Adrenal gland (tissue), 12 donors: Measurements from ENCODE around the gene SMAD7. TPM values are rescaled to one million over a fixed set of nuclear protein-coding genes. Genes with fewer than 3 reads are reported as not detected.

Experiments
- DNase-seq, 7 donors: peaks; one replicate each; pipeline ENCODE4 v3.0.0-alpha.2; 2019 to 2020
- H3K27ac ChIP-seq, 5 donors: fragments of 200-600 bp; sonication (generic) in 4 of 5; 1 replicate in 3 of 5; 2 replicates in 2 of 5; pipeline versions ENCODE4 v1.5.1 to v1.8.0; 2016 to 2020; ENCODE audit warnings: mild to moderate bottlenecking in 1 of 5
- H3K27me3 ChIP-seq: fragments of 200-600 bp; 2 replicates; pipeline ENCODE4 v1.8.0; 2021
- H3K36me3 ChIP-seq, 2 donors: fragments of 200-600 bp; replicated peaks in 1 of 2; 1 replicate in 1 of 2; 2 replicates in 1 of 2; pipeline versions ENCODE4 v1.5.1 to v1.8.0; 2018 to 2022
- H3K4me1 ChIP-seq, 2 donors: fragments of 200-600 bp; replicated peaks in 1 of 2; 1 replicate in 1 of 2; 2 replicates in 1 of 2; pipeline versions ENCODE4 v1.5.1 to v1.8.0; 2018 to 2021
- H3K4me3 ChIP-seq, 4 donors: fragments of 200-600 bp; sonication (generic) in 3 of 4; one replicate each; pipeline ENCODE4 v1.5.1; 2016 to 2018
- H3K9me3 ChIP-seq, 3 donors: fragments of 200-600 bp; sonication (generic) in 1 of 3; replicated peaks in 1 of 3; 1 replicate in 2 of 3; 2 replicates in 1 of 3; pipeline versions ENCODE4 v1.5.1 to v1.8.0; 2016 to 2021
- CTCF ChIP-seq, 6 experiments: fragments of 450-650 bp in 4 of 6; fragments of 200-600 bp in 2 of 6; sonication (generic) in 1 of 6; IDR thresholded peaks; 1 replicate in 5 of 6; 2 replicates in 1 of 6; pipeline versions ENCODE4 v1.5.1 to v1.8.0; 2016 to 2021; ENCODE audit warnings: antibody characterized with exemption in 6 of 6, mild to moderate bottlenecking in 2 of 6, moderate library complexity in 1 of 6
- POLR2A ChIP-seq, 2 donors: fragments of 450-650 bp; IDR thresholded peaks; one replicate each; pipeline ENCODE4 v1.6.1; 2017; ENCODE audit warnings: antibody characterized with exemption in 2 of 2, mild to moderate bottlenecking in 2 of 2, moderate library complexity in 1 of 2
- WGBS, 4 donors: extraction: QIAGEN DNeasy Blood & Tissue Kit in 2 of 4; methylation state at CpG; one replicate each; pipeline versions ENCODE4 v1.1.5 to v1.1.7; 2013 to 2017; 5-methylcytosine and 5-hydroxymethylcytosine counted together
- intact Hi-C, 2 donors: fragments of 100-400 bp; cut with DNase I; formaldehyde crosslinking; loops; one replicate each; pipeline versions ENCODE4 v1.14.1 to v1.15.0; 2022 to 2023
- polyA plus RNA-seq, 3 donors: library from polyadenylated mRNA; stranded (reverse); fragments of 200-250 nt in 2 of 3; fragments of 350-450 nt in 1 of 3; fragmentation: Illumina TruSeq in 1 of 3; extraction: RNeasy Lipid Tissue Mini Kit (QIAGEN cat#74804) in 1 of 3; gene quantifications; one replicate each; pipeline ENCODE4 v1.2.3, GENCODE V29; 2013 to 2014
- total RNA-seq, 9 donors: library from RNA; depleted of rRNA in 4 of 9; stranded (reverse); fragments of >200 nt in 4 of 9; fragments of 120-200 nt in 1 of 9; fragmentation: NEBNext Ultra II Directional in 1 of 9; extraction: Animal tissue kit (Norgen Biotek cat#: 25700) in 1 of 9; gene quantifications; one replicate each; pipeline versions ENCODE4 v1.1.0 to v1.2.4, GENCODE V29; 2013 to 2023
- donor health status: healthy with polysubstance abuse.
- donor health status: Bipolar disorder and iron deficiency.
- donor health status: DM: yes; HTN: yes; CAD: no.
- donor health status: DM: no; HTN: no; CAD: no.
- donor health status: DM: no; HTN: no; CAD: no.
- donor health status: DM: yes; HTN: yes; CAD: no.

Gene SMAD7
- total and polyA plus RNA-seq, 12 donors: 6.1 to 68.3 (median 16.8) TPM

GRCh38 chr18:48928787-48929186 is 22.0 kb downstream of the SMAD7 start:
- DNase-seq: peak in 4 of 7 donors; percentile 40 to 88 (median 66)
- Histone ChIP-seq H3K9me3 (no peaks in the 10 kb centered on the region), H3K27ac (peak overlapping the region in 4 of 5 donors; percentile 41 to 85 (median 66)), H3K4me1 (peaks cover 93 to 95% of the 10 kb centered on the region in 2 donors), H3K4me3 (no peak overlapping the region), H3K36me3 (no peaks in the 10 kb centered on the region), H3K27me3 (no peaks in the 10 kb centered on the region)
- intact Hi-C loops: no loop called here
- 21 to 27% (median 24%) methylated on average over 5 to 9 of the region's 9 CpGs for WGBS, 4 donors
- TF ChIP-seq CTCF (IDR thresholded peaks at IDR 0.05) (no peak), POLR2A (IDR thresholded peaks at IDR 0.05) (peak in 1 of 2 donors; percentile 22)

- intact Hi-C loops: no loop called here
- H3K27me3 ChIP-seq: no peaks in the 10 kb centered on the region
- no peak for DNase-seq
- 75 to 87% (median 79%) methylated on average over 7 to 11 of the region's 11 CpGs for WGBS, 4 donors
- TF ChIP-seq CTCF (IDR thresholded peaks at IDR 0.05): no peak
- TF ChIP-seq POLR2A (IDR thresholded peaks at IDR 0.05): no peak
- no peaks in the 10 kb centered on the region for H3K9me3 ChIP-seq
- H3K36me3 ChIP-seq: no peaks in the 10 kb centered on the region
- H3K4me1 ChIP-seq: peaks cover 94 to 95% of the 10 kb centered on the region in 2 donors
- no peak overlapping the region for H3K4me3 ChIP-seq
- peak overlapping the region in 2 of 5 donors; percentile 49 to 67 for H3K27ac ChIP-seq
Measured at GRCh38 chr18:48927286-48928080, 23.3 kb downstream of the SMAD7 start.

GRCh38 chr18:48926420-48926857 is 24.3 kb downstream of the SMAD7 start:
- no peak for DNase-seq
- Histone ChIP-seq H3K9me3 (no peaks in the 10 kb centered on the region), H3K27ac (peak overlapping the region in 3 of 5 donors; percentile 11 to 46 (median 12)), H3K4me1 (peaks cover 84 to 91% of the 10 kb centered on the region in 2 donors), H3K27me3 (no peaks in the 10 kb centered on the region), H3K36me3 (peaks cover 0 to 1% of the 10 kb centered on the region in 2 donors), H3K4me3 (no peak overlapping the region)
- intact Hi-C loops: no loop called here
- WGBS, 4 donors: 63 to 78% (median 74%) methylated on average over 12 to 14 of the region's 14 CpGs
- TF ChIP-seq POLR2A (IDR thresholded peaks at IDR 0.05) (no peak), CTCF (IDR thresholded peaks at IDR 0.05) (no peak)

- 68 to 85% (median 71%) methylated on average over 3 of the region's 3 CpGs for WGBS, 4 donors
- DNase-seq: no peak
- intact Hi-C loops: no loop called here
- H3K4me3 ChIP-seq: no peak overlapping the region
- H3K9me3 ChIP-seq: no peaks in the 10 kb centered on the region
- H3K4me1 ChIP-seq: peaks cover 79 to 88% of the 10 kb centered on the region in 2 donors
- no peak for TF ChIP-seq POLR2A (IDR thresholded peaks at IDR 0.05)
- TF ChIP-seq CTCF (IDR thresholded peaks at IDR 0.05): no peak
- no peaks in the 10 kb centered on the region for H3K27me3 ChIP-seq
- peak overlapping the region; percentile 33 to 95 (median 70) for H3K27ac ChIP-seq
- H3K36me3 ChIP-seq: peaks cover 0 to 11% of the 10 kb centered on the region in 2 donors
Measured at GRCh38 chr18:48925491-48925780, 25.3 kb downstream of the SMAD7 start.
